NT2/D1 (cell line): ENCODE results near the gene DDB1.
"Not testable (repeated sequence)": the region's sequence is repeated elsewhere in the genome, so short reads cannot be mapped to it uniquely, and the experiment has no call there.

ENCODE experiments used
- DNase-seq: peaks from one replicate; pipeline ENCODE4 v3.0.0-alpha.2; 2011; ENCODE audit warnings: low read depth, low spot score
- H3K27me3 ChIP-seq: 2 replicates; pipeline ENCODE4 v1.6.0; 2011; ENCODE audit warnings: mild to moderate bottlenecking; ENCODE audit not compliant: insufficient read length, insufficient read depth
- H3K36me3 ChIP-seq: 2 replicates; pipeline ENCODE4 v1.6.1; 2011; ENCODE audit warnings: mild to moderate bottlenecking, low read length, mixed read lengths; ENCODE audit not compliant: insufficient read depth, insufficient read length
- H3K4me1 ChIP-seq: 2 replicates; pipeline ENCODE4 v1.5.1; 2011; ENCODE audit not compliant: insufficient read depth, insufficient read length
- H3K4me3 ChIP-seq: 2 replicates; pipeline ENCODE4 v1.5.1; 2011; ENCODE audit warnings: low read depth; ENCODE audit not compliant: insufficient read length
- H3K9ac ChIP-seq: 2 replicates; pipeline ENCODE4 v1.6.0; 2011; ENCODE audit warnings: low read depth; ENCODE audit not compliant: insufficient read length
- H3K9me3 ChIP-seq: 2 replicates; pipeline ENCODE4 v1.5.1; 2011; ENCODE audit warnings: mild to moderate bottlenecking, low read length; ENCODE audit not compliant: insufficient read depth
- SUZ12 ChIP-seq: IDR thresholded peaks from 2 replicates; pipeline ENCODE4 v1.6.1; 2011; ENCODE audit not compliant: insufficient read length, insufficient read depth; ENCODE audit errors: extremely low read depth
- YY1 ChIP-seq: IDR thresholded peaks from 2 replicates; pipeline ENCODE4 v1.6.1; 2011; ENCODE audit not compliant: insufficient read length, insufficient read depth
- ZNF274 ChIP-seq: IDR thresholded peaks from 2 replicates; pipeline ENCODE4 v1.6.1; 2011; ENCODE audit warnings: mild to moderate bottlenecking, low read depth, low read length

The DDB1 gene

DNA sequence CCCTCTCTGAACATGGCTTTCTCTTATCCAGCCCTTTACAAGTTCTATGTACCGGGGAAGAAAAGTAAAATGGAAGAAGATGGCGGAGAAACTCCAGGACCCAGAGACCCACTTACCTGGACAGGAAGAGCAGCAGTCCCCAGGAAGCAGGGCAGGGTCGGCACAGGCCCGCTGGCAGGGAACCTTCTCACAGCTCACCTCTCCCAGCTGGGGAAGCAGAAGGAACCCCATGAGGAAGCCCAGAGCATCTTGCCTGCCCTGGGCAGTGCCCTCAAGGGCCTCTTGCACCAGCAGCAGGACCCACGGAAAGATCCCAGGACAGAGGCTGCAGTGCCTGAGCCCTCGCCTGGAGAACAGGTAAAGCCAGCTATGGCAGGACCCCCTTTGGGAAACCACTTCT lies 68.5 kb downstream of the DDB1 start:
- TF ChIP-seq SUZ12 (no peak), ZNF274 (no peak), YY1 (no peak)
- Histone ChIP-seq H3K9ac (no peak overlapping the region), H3K9me3 (no peaks in the 10 kb centered on the region)

DNA sequence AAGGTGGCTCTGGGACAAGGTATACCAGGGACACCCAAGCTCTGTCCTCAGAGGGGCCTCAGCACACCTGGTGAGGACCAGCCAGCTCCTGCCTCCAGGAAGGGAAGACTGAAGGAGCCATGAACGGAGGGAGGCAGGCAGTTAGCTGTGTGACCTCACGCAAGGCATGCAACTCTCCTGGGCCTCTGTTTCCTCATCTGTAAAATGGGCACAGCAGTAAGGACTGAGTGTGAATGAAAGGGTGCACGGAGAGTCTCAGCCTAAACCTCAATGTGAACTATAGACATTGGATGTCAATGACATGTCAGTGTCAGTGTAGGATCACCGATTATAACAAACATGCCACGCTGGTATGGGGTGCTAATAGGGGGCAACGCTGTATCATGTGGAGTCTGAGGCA lies 73.5 kb downstream of the DDB1 start:
- no peak for DNase-seq
- no peak overlapping the region for H3K9ac ChIP-seq
- H3K9me3 ChIP-seq, result no peaks in the 10 kb centered on the region
- H3K4me3 ChIP-seq, result no peak overlapping the region
- no peaks in the 10 kb centered on the region for H3K27me3 ChIP-seq
- no peak for TF ChIP-seq SUZ12
- no peak for TF ChIP-seq ZNF274
- peaks cover 2% of the 10 kb centered on the region for H3K4me1 ChIP-seq
- peaks cover 47% of the 10 kb centered on the region for H3K36me3 ChIP-seq

More for the DNA sequence above, 68.5 kb downstream of the DDB1 start:
- DNase-seq, result no peak
- no peak overlapping the region for H3K4me3 ChIP-seq
- peaks cover 49% of the 10 kb centered on the region for H3K36me3 ChIP-seq
- H3K27me3 ChIP-seq, result no peaks in the 10 kb centered on the region
- H3K4me1 ChIP-seq, result no peaks in the 10 kb centered on the region

DNA sequence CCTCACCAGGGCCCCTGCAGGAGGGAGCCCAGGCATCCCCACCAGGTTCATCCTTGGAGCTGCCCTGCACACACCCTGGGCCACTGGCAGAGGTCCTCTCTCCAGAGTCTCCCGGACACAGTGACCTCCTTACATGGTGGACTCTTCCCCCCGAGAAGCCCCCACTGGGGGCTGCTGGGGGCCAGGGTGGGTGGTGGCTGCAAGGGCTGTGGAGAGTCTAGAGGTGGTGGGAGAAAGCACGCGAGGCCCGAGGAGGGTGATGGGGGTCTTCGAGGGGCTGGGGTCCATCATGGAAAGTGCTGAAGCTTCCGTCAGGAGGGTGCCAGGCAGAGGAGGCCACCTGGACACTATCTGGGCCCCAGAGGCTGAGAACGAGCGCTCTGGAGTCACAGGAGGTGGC lies 74.4 kb downstream of the DDB1 start:
- H3K27me3 ChIP-seq, result no peaks in the 10 kb centered on the region
- H3K36me3 ChIP-seq, result peaks cover 42% of the 10 kb centered on the region
- no peak overlapping the region for H3K9ac ChIP-seq
- DNase-seq, result no peak
- peaks cover 4% of the 10 kb centered on the region for H3K4me1 ChIP-seq
- no peak overlapping the region for H3K4me3 ChIP-seq
- H3K9me3 ChIP-seq, result no peaks in the 10 kb centered on the region
- TF ChIP-seq ZNF274 (no peak), YY1 (no peak), SUZ12 (no peak)

DNA sequence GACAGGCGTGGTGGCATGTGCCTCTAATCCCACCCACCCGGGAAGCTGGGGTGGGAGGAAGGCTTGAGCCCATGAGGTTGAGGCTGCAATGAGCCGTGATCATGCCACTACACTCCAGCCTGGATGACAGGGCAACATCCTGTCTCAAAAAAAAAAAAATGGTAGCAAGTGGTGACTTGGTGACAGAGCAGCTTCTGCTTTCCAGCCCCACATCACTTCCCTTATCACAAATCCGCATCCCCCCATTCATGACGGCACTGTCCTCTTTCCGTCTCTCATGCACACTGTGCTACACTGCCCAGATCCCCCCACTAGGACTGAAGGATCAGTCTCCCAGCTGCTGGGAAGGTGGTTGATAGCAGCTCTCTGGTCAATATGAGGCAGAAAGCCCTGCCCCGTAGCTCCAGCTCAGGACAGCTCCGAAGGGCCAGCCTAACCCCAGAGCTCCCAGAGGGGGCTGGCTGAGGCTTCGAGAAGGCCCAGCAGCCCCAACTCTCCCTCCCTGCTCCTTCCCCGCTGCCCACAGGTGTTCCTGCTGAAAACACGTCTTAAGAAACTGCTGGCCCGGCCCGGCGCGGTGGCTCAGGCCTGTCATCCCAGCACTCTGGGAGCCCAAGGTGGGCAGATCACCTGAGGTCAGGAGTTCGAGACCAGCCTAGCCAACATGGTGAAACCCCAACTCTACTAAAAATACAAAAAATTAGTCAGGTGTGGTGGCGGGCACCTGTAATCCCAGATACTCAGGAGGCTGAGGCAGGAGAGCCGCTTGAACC lies 76.0 kb downstream of the DDB1 start:
- peaks cover 4% of the 10 kb centered on the region for H3K4me1 ChIP-seq
- no peak for DNase-seq

DNA sequence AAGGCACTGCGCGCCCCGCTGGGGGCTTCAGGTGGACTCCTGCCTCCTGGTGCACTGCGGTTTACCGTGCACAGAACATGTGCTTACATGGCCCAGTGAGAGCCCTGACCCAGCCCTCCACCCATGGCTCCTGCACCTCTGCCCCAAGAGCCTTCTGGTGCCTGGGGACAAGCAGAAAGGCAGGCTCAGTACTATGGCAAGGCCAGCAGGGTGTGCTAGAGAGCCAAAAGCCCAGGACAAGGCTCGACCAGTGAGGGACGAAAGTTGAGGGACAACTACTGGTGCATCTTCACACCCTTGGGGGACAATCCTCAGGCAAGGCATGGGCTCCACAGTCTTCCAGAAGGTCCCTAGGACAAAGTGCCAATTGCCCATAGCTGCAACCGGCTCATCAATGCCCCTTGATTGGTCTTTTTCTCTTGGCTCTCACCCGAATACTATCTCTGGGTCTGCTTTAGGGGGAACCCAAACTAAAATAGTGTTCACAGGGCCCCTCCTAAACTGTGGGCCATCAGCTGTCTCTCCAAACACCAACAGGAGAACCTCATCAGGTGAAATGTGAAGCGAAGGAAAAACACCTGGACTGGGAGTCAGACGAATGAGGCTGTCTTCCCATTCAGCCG lies 78.4 kb downstream of the DDB1 start:
- peaks cover 4% of the 10 kb centered on the region for H3K4me1 ChIP-seq
- H3K9me3 ChIP-seq, result no peaks in the 10 kb centered on the region
- H3K36me3 ChIP-seq, result peaks cover 21% of the 10 kb centered on the region
- no peak overlapping the region for H3K9ac ChIP-seq
- peak; percentile 51 for DNase-seq
- no peak overlapping the region for H3K4me3 ChIP-seq
- no peak for TF ChIP-seq SUZ12
- TF ChIP-seq ZNF274, result no peak
- no peak for TF ChIP-seq YY1
- no peaks in the 10 kb centered on the region for H3K27me3 ChIP-seq

More for the DNA sequence above, 76.0 kb downstream of the DDB1 start:
- H3K4me3 ChIP-seq, result no peak overlapping the region
- no peaks in the 10 kb centered on the region for H3K9me3 ChIP-seq
- H3K36me3 ChIP-seq, result peaks cover 29% of the 10 kb centered on the region
- H3K27me3 ChIP-seq, result no peaks in the 10 kb centered on the region
- TF ChIP-seq ZNF274, result no peak
- TF ChIP-seq SUZ12, result no peak
- no peak for TF ChIP-seq YY1
- no peak overlapping the region for H3K9ac ChIP-seq

DNA sequence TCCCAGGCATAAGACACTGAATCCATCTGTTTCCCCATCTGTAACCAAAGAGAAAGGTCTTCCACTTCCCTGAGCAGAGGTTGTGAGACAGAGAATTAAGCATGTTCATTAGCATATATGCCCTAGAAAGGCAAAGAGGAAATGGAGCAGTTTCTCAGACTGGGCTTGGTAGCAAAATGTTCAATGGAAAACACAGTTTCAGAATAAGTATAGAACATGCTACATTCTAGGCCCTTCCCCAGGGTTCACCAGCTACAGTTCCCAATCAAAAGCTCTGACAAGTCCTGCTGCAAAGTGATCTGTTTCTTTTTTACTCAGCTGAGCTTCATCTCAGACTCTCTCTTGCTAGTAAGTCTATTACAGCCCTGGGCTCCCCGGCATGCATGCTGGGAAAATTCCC lies 80.6 kb downstream of the DDB1 start:
- not testable (repeated sequence) for H3K9ac ChIP-seq, H3K27me3 ChIP-seq, H3K4me3 ChIP-seq, H3K4me1 ChIP-seq, H3K9me3 ChIP-seq, DNase-seq, H3K36me3 ChIP-seq

DNA sequence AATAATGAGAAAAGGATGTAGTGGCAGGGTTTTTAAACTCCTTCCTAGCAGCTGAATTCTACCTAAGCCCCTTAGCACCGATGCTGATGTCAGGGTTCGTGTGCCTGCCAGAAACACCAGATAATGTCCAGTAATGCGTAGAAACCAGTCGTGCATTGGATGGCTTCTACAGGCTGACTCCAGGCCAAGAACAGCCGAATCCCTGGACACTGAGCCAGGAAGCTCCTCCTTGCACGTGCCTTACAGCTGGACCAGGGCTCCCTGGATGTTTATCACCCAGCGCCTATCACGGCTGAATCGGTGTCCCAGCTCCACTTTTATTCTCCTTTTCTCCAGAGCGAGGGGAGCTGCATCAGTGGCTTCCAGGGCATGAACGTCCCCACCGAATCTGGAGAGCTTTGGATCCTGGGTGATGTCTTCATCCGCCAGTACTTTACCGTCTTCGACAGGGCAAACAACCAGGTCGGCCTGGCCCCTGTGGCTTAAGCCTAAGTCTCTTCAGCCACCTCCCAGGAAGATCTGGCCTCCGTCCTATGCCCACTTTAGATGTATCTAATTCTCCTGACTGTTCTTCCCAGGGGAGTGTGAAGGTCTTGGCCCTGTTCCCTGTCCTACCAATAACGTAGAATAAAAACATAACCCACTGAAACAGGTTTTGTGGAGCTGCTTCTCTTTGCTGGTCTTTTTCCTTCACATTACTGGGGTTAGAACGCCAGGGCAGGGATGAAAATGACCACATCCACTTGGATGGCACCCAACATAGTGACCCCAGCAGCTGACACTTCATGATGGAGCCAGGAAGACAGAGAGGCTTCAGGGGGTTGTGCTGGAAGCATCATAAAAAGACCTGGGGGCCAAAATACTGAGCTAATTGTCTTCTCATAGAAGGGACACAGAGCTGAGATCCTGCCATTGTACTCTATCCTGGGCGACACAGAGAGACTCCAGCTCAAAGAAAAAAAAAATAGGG lies 81.8 kb downstream of the DDB1 start:
- not testable (repeated sequence) for H3K36me3 ChIP-seq, H3K27me3 ChIP-seq, DNase-seq, H3K9ac ChIP-seq, H3K9me3 ChIP-seq, H3K4me3 ChIP-seq, H3K4me1 ChIP-seq
